ENCODE data around the gene CRYZL1. TPM values are rescaled to one million over a fixed set of nuclear protein-coding genes. Genes with fewer than 3 reads are reported as not detected.

CRYZL1 gene
- polyA plus RNA-seq, 3 donors = 25.9 to 30.6 (median 26.1) TPM

GRCh38 chr21:33645730-33646129 is 4.2 kb upstream of the CRYZL1 start:
- no peak overlapping the region for H3K27ac ChIP-seq (ENCODE audit: low read depth in 1 of 2, low read length in 2 of 2)
- H3K36me3 Mint-ChIP-seq = no peaks in the 10 kb centered on the region
- H3K4me1 ChIP-seq (ENCODE audit: control insufficient read depth in 1 of 2, insufficient read depth in 2 of 2, low read length in 2 of 2) = peaks cover 45 to 48% of the 10 kb centered on the region in 2 donors
- H3K9me3 Mint-ChIP-seq = no peaks in the 10 kb centered on the region
- no peaks in the 10 kb centered on the region for H3K36me3 ChIP-seq (replicated peaks in 1 of 2; ENCODE audit: control insufficient read depth in 1 of 2, insufficient read depth in 2 of 2, low read length in 2 of 2)
- DNase-seq = no peak
- no peak overlapping the region for H3K4me3 Mint-ChIP-seq
- H4K20me1 ChIP-seq (ENCODE audit: insufficient read depth, low read length) = peaks cover 4% of the 10 kb centered on the region
- peaks cover 49% of the 10 kb centered on the region for H3K4me1 Mint-ChIP-seq
- H3K79me2 ChIP-seq (ENCODE audit: insufficient read depth, low read length) = peaks cover 43% of the 10 kb centered on the region
- TF ChIP-seq, protein P1, sequence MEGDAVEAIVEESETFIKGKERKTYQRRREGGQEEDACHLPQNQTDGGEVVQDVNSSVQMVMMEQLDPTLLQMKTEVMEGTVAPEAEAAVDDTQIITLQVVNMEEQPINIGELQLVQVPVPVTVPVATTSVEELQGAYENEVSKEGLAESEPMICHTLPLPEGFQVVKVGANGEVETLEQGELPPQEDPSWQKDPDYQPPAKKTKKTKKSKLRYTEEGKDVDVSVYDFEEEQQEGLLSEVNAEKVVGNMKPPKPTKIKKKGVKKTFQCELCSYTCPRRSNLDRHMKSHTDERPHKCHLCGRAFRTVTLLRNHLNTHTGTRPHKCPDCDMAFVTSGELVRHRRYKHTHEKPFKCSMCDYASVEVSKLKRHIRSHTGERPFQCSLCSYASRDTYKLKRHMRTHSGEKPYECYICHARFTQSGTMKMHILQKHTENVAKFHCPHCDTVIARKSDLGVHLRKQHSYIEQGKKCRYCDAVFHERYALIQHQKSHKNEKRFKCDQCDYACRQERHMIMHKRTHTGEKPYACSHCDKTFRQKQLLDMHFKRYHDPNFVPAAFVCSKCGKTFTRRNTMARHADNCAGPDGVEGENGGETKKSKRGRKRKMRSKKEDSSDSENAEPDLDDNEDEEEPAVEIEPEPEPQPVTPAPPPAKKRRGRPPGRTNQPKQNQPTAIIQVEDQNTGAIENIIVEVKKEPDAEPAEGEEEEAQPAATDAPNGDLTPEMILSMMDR (IDR thresholded peaks at IDR 0.05) = no peak
- H3K27ac Mint-ChIP-seq = no peak overlapping the region
- no peak overlapping the region for H3K4me3 ChIP-seq (replicated peaks in 1 of 3; ENCODE audit: low read depth in 2 of 3, low read length in 3 of 3)
- H3K27me3 ChIP-seq (ENCODE audit: control insufficient read depth in 2 of 2, insufficient read depth in 2 of 2, low read length in 2 of 2) = peaks cover 0 to 2% of the 10 kb centered on the region in 2 donors
- WGBS (ENCODE audit: insufficient coverage) = 100% methylated on average over 1 of the region's 4 CpGs
- H3K9ac ChIP-seq (ENCODE audit: insufficient read depth, low read length, poor library complexity, severe bottlenecking) = no peak overlapping the region
- no peak overlapping the region for H2AFZ ChIP-seq (ENCODE audit: insufficient read depth, low read depth, low read length, poor library complexity, severe bottlenecking)
- H3K27me3 Mint-ChIP-seq (ENCODE audit: low read depth in 3 of 3) = peaks cover 0 to 10% (median 0%) of the 10 kb centered on the region in 3 donors
- intact Hi-C loops (cut with micrococcal nuclease) = loop anchor here (10.0 kb wide), 2 partner anchors 101 to 1371 kb away; partner anchors contain the start of genes GART (in 1 of the 2), MIS18A (in 1 of the 2) and SON (in 1 of the 2)
- H3K4me2 ChIP-seq (replicated peaks; ENCODE audit: extremely low read depth, low read length, poor library complexity, severe bottlenecking) = no peak overlapping the region
- no peaks in the 10 kb centered on the region for H3K9me3 ChIP-seq (replicated peaks in 1 of 2; ENCODE audit: control insufficient read depth in 1 of 2, insufficient read depth in 1 of 2, low read length in 2 of 2)

DNA sequence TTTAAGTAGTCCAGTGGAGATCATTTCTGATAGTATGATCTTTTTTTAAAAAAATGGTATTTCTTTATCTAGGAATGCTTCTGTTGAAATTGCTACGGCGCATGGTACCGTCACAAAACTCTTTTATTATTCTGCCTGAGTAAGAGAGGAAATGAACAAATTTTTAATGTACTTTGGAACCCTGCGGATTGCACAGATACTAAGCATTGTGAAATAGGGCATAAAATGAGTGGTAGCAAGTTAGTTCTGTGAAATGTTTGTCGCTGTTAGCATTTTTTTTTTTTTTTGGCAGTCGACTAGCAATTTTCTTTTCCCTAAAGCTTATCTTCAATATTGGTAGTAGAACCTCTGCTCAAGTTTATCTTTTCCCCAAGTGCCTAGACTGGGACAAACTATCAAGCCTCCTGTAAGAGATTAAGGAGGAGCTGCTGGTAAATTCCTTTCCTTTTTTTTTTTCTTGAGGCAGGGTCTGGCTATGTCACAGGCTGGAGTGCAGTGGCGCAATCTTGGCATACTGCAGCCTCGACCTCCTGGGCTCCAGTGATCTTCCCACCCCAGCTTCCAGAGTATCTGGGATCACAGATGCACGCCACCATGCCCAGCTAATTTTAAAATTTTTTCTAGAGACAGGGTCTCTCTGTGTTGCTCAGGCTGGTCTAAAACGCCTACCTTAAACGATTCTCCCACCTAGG is 3.0 kb upstream of the CRYZL1 start:
- H3K9ac ChIP-seq (ENCODE audit: insufficient read depth, low read length, poor library complexity, severe bottlenecking) = no peak overlapping the region

More for the DNA sequence above, 3.0 kb upstream of the CRYZL1 start:
- H3K36me3 Mint-ChIP-seq = no peaks in the 10 kb centered on the region
- peaks cover 43 to 52% of the 10 kb centered on the region in 2 donors for H3K4me1 ChIP-seq (ENCODE audit: control insufficient read depth in 1 of 2, insufficient read depth in 2 of 2, low read length in 2 of 2)
- no peaks in the 10 kb centered on the region for H3K36me3 ChIP-seq (replicated peaks in 1 of 2; ENCODE audit: control insufficient read depth in 1 of 2, insufficient read depth in 2 of 2, low read length in 2 of 2)
- H3K4me2 ChIP-seq (replicated peaks; ENCODE audit: extremely low read depth, low read length, poor library complexity, severe bottlenecking) = peak overlapping the region; percentile 87
- no peaks in the 10 kb centered on the region for H3K9me3 Mint-ChIP-seq
- H3K27ac Mint-ChIP-seq = peak overlapping the region; percentile 74 to 89 (median 83)
- 40% methylated on average over 3 of the region's 11 CpGs for WGBS (ENCODE audit: insufficient coverage)
- H3K4me1 Mint-ChIP-seq = peaks cover 42% of the 10 kb centered on the region
- peak overlapping the region in 1 of 3 experiments; percentile 81 for H3K4me3 ChIP-seq (replicated peaks in 1 of 3; ENCODE audit: low read depth in 2 of 3, low read length in 3 of 3)
- H2AFZ ChIP-seq (ENCODE audit: insufficient read depth, low read depth, low read length, poor library complexity, severe bottlenecking) = no peak overlapping the region
- peak; percentile 57 to 72 (median 70) for DNase-seq
- peak overlapping the region; percentile 92 to 97 for H3K4me3 Mint-ChIP-seq
- H3K79me2 ChIP-seq (ENCODE audit: insufficient read depth, low read length) = peaks cover 50% of the 10 kb centered on the region
- no peaks in the 10 kb centered on the region for H3K9me3 ChIP-seq (replicated peaks in 1 of 2; ENCODE audit: control insufficient read depth in 1 of 2, insufficient read depth in 1 of 2, low read length in 2 of 2)
- peak overlapping the region; percentile 56 to 66 for H3K27ac ChIP-seq (ENCODE audit: low read depth in 1 of 2, low read length in 2 of 2)
- intact Hi-C loops (cut with micrococcal nuclease) = loop anchor here (5.0 to 10.0 kb wide), 5 partner anchors 57 to 1370 kb away; partner anchors contain the start of genes DONSON (in 1 of the 2), GART (in 1 of the 2), MIS18A (in 1 of the 2) and SON (in 1 of the 2)
- peaks cover 0 to 10% (median 0%) of the 10 kb centered on the region in 3 donors for H3K27me3 Mint-ChIP-seq (ENCODE audit: low read depth in 3 of 3)
- peaks cover 0 to 2% of the 10 kb centered on the region in 2 donors for H3K27me3 ChIP-seq (ENCODE audit: control insufficient read depth in 2 of 2, insufficient read depth in 2 of 2, low read length in 2 of 2)
- TF ChIP-seq, protein P1 (IDR thresholded peaks at IDR 0.05) = no peak
- peaks cover 4% of the 10 kb centered on the region for H4K20me1 ChIP-seq (ENCODE audit: insufficient read depth, low read length)
